MCF 10A (cell line): Measurements from ENCODE around the gene RGS10. TPM values are rescaled to one million over a fixed set of nuclear protein-coding genes. Genes with fewer than 3 reads are reported as not detected.

Source experiments
- BruUV-seq: library from RNA; stranded (reverse); fragments of 400-500 nt; replicated peaks from 2 replicates; lab custom pipeline; 2021; lab: Mats Ljungman, UMichigan
- CTCF ChIA-PET: fragments of 300-600 bp; sonication (Branson Sonifier 250); formaldehyde crosslinking; extraction: SDS; loops from one replicate; lab custom pipeline; 2021; ENCODE audit warnings: antibody characterized with exemption, inconsistent platforms; lab: Yijun Ruan, JAX
- POLR2A ChIA-PET: fragments of 300-600, 350-650 bp; sonication (Branson Sonifier 250); formaldehyde crosslinking; extraction: SDS; loops from one replicate; lab custom pipeline; 2020; ENCODE audit warnings: antibody characterized with exemption, inconsistent platforms; lab: Yijun Ruan, JAX
- DNase-seq: peaks from one replicate; pipeline ENCODE4 v3.0.0-alpha.2; 2018; ENCODE audit not compliant: unreplicated experiment
- H3K27ac Mint-ChIP-seq: one replicate; pipeline ENCODE4 v1.8.0; 2022; ENCODE audit warnings: mild to moderate bottlenecking, low read depth, mixed read lengths; ENCODE audit not compliant: unreplicated experiment
- H3K27me3 Mint-ChIP-seq: one replicate; pipeline ENCODE4 v1.8.0; 2022; ENCODE audit warnings: mixed read lengths; ENCODE audit not compliant: insufficient read depth, unreplicated experiment
- H3K36me3 Mint-ChIP-seq: one replicate; pipeline ENCODE4 v1.8.0; 2022; ENCODE audit warnings: mild to moderate bottlenecking, moderate library complexity, mixed read lengths; ENCODE audit not compliant: insufficient read depth, unreplicated experiment
- H3K4me1 Mint-ChIP-seq: one replicate; pipeline ENCODE4 v1.8.0; 2022; ENCODE audit warnings: mixed read lengths; ENCODE audit not compliant: insufficient read depth, unreplicated experiment
- H3K4me3 Mint-ChIP-seq: one replicate; pipeline ENCODE4 v1.8.0; 2022; ENCODE audit warnings: mild to moderate bottlenecking, moderate library complexity, mixed read lengths; ENCODE audit not compliant: unreplicated experiment
- H3K9me3 Mint-ChIP-seq: one replicate; pipeline ENCODE4 v1.8.0; 2022; ENCODE audit warnings: mixed read lengths; ENCODE audit not compliant: unreplicated experiment
- intact Hi-C: fragments of 100-400 bp; cut with micrococcal nuclease; formaldehyde crosslinking; loops from 2 replicates; pipeline ENCODE4 v1.14.1; 2022
- total RNA-seq: library from RNA; stranded (reverse); gene quantifications from 2 replicates; pipeline ENCODE4 v1.2.3, GENCODE V29; 2022
- TF ChIP-seq, protein P1 (sequence below): fragments of 200-600 bp; IDR thresholded peaks from one replicate; pipeline ENCODE4 v1.8.0; 2022; ENCODE audit warnings: antibody characterized with exemption, mild to moderate bottlenecking; ENCODE audit not compliant: unreplicated experiment

RGS10 gene
- total RNA-seq, 1 experiment from 2014 or later = 26.0 TPM

DNA sequence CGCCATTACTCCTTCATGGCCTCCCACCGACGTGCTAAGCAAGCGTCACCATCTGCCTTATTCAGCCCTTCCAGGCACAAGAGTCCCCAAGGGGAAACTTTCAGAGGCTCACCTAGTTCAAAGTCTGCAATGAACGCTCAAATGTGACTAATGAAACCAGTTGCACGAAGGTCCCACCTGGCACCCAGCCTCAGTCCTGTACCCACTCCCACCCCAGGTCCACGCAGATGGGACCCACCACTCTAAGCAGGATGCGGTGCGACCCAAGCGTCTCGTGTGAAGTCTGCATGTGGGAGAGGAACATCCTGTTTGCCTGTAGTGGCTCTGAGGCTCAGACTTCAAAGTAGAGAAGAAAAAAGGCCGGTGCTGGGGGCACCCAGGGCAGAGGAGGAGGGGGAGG, 40.3 kb downstream of the RGS10 start:
- no peak overlapping the region for H3K27ac Mint-ChIP-seq
- H3K36me3 Mint-ChIP-seq = peaks cover 8% of the 10 kb centered on the region
- H3K4me1 Mint-ChIP-seq = no peaks in the 10 kb centered on the region
- no TSS peak for BruUV-seq
- no peaks in the 10 kb centered on the region for H3K9me3 Mint-ChIP-seq
- CTCF ChIA-PET = no interaction called here
- intact Hi-C loops = no loop called here
- POLR2A ChIA-PET = no interaction called here
- TF ChIP-seq, protein P1, sequence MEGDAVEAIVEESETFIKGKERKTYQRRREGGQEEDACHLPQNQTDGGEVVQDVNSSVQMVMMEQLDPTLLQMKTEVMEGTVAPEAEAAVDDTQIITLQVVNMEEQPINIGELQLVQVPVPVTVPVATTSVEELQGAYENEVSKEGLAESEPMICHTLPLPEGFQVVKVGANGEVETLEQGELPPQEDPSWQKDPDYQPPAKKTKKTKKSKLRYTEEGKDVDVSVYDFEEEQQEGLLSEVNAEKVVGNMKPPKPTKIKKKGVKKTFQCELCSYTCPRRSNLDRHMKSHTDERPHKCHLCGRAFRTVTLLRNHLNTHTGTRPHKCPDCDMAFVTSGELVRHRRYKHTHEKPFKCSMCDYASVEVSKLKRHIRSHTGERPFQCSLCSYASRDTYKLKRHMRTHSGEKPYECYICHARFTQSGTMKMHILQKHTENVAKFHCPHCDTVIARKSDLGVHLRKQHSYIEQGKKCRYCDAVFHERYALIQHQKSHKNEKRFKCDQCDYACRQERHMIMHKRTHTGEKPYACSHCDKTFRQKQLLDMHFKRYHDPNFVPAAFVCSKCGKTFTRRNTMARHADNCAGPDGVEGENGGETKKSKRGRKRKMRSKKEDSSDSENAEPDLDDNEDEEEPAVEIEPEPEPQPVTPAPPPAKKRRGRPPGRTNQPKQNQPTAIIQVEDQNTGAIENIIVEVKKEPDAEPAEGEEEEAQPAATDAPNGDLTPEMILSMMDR = no peak
- H3K4me3 Mint-ChIP-seq = no peak overlapping the region
- DNase-seq = no peak
- H3K27me3 Mint-ChIP-seq = no peaks in the 10 kb centered on the region

DNA sequence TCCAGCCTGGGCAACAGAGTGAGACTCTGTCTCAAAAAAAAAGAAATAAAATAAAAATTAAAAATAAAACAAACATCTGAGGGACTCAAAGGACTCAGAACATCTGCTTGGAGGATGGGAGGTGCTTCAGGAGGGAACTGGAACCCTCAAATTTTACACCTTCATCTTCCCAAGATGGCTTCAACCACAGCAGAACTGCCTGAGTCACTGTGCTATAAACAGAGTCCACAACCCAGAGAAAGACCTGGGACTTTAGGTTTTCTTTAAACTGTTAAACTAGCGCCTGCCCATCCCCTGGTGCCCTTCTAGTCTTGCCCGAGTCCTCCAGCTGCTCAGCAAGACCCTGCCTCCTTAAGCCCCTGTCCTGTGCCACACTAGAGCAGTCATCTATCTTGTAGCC, 40.8 kb downstream of the RGS10 start:
- TF ChIP-seq, protein P1 = no peak
- Mint-ChIP-seq H3K4me1 (no peaks in the 10 kb centered on the region), H3K4me3 (no peak overlapping the region), H3K36me3 (peaks cover 8% of the 10 kb centered on the region), H3K9me3 (no peaks in the 10 kb centered on the region), H3K27ac (no peak overlapping the region), H3K27me3 (no peaks in the 10 kb centered on the region)
- no TSS peak for BruUV-seq
- intact Hi-C loops = no loop called here
- ChIA-PET POLR2A (no interaction called here), CTCF (no interaction called here)
- DNase-seq = no peak

DNA sequence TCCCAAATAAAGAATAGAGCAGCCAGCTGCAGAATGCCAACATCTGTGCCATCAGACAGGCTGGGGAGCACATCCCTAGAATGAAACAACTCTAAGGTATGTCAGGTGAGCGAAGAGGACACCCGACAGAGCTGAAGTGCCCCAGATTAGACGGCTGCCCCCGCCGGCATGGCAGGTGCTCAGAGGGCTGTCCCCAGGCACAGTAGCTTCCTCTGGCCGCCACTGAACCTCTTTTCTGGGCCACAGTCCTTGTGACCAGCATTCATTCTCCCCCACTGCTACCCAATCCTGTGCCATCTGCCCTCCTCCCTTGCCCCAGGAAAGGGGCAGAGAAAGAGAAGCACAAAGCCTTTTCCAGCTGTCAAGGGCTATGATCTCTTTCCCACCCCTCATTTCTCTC, 41.7 kb downstream of the RGS10 start:
- ChIA-PET CTCF (interaction anchor here (0.6 to 1.1 kb wide), 3 partner anchors 12 to 83 kb away, joined by 3 to 6 read pairs (median 5); no protein-coding TSS in a partner anchor), POLR2A (no interaction called here)
- DNase-seq = no peak
- intact Hi-C loops = no loop called here
- Mint-ChIP-seq H3K27ac (no peak overlapping the region), H3K4me1 (no peaks in the 10 kb centered on the region), H3K4me3 (no peak overlapping the region), H3K36me3 (peaks cover 8% of the 10 kb centered on the region), H3K27me3 (no peaks in the 10 kb centered on the region), H3K9me3 (no peaks in the 10 kb centered on the region)
- TF ChIP-seq, protein P1 = no peak
- BruUV-seq = no TSS peak

DNA sequence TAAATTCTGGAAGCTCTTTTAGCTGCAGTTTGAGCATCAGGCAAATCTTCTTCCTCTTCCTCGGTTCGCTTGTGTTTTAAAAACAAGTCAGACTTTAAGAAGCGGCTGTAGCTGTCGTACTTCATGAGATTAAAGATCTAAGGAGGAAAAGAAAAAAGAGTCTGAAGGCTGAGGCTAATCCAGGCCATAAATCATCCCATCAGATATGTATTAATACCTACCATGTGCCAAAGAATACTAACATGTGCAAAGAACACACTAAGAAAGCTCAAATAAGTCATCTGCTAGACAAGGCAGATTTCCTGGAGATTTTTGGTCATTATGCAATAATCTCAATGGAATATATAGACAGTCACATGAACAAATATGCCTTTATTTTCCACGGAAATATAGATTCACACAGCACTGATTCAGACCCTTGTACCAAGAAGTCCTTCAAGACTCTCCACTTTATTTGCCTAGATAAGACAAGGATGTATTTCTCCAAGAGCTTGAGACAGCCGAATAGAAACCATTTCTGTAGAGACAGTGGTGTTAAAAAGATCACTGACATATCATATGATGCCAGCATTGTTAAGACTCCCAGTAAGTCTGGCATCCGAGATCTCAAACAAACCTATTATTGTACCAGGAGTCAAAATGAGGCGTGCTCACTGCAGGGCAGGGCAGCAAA, 42.3 kb downstream of the RGS10 start:
- POLR2A ChIA-PET = no interaction called here
- TF ChIP-seq, protein P1 = no peak
- no peaks in the 10 kb centered on the region for H3K4me1 Mint-ChIP-seq
- intact Hi-C loops = no loop called here
- CTCF ChIA-PET = interaction anchor here (0.6 to 1.1 kb wide), 2 partner anchors 11 to 20 kb away, joined by 5 to 6 read pairs; no protein-coding TSS in a partner anchor
- no peaks in the 10 kb centered on the region for H3K27me3 Mint-ChIP-seq
- H3K27ac Mint-ChIP-seq = no peak overlapping the region
- H3K4me3 Mint-ChIP-seq = no peak overlapping the region
- no peak for DNase-seq
- H3K9me3 Mint-ChIP-seq = no peaks in the 10 kb centered on the region
- no TSS peak for BruUV-seq
- H3K36me3 Mint-ChIP-seq = peaks cover 8% of the 10 kb centered on the region
